NOMO-1 (cell line): ENCODE data around the gene EGR4.

Source experiments
- DNase-seq, 2 experiments: peaks; one replicate each; lab custom pipeline; 2025; ENCODE audit not compliant: unreplicated experiment in 2 of 2; lab: John Stamatoyannopoulos, UW

EGR4 gene

GRCh38 chr2:73293534-73294171 lies at the start of gene EGR4:
Gene EGR4 (minus strand): TSS chr2:73293548. CDS start chr2:73293317, 231 bp downstream.
- DNase-seq, result peak; percentile 48 to 61

DNA sequence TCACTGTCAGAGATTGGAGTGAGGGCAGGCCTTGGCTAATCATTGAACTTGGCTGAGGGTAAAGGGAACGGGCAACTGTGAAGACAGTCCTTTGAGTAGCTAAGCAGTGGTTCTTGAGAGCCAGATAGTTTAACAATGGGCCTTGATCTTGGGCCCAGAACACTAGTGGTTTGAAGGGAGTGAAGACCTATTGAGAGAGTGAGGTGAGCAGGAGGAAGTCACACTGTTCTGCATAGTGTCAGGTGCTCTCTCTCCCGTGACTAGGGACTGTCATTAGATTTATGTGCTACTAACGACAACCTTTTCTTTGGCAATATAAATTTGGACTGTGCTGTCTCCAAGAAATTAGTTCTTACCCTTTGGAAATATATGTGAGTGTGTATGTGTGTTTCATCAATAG lies 47.7 kb upstream of the EGR4 start:
- no peak for DNase-seq

- DNase-seq, result no peak
Observed at GRCh38 chr2:73339201-73339600, 45.9 kb upstream of the EGR4 start.

DNA sequence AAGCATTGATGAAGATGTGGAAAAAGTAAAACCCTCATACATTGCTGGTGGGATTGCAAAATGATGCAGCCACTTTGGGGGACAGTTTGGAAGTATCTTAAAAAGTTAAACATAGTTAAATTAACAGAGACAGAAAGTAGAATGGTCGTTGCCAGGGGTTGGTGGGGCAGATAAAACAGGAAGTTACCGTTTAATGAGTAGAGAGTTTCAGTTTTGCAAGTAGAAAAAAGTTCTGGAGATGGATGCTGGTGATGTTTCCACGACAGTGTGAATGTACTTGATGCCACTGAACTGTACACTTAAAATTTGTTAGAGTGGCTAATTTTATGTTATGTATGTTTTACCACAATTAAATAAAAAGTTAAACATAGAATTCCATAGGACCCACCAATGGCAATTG lies 44.5 kb upstream of the EGR4 start:
- peak; percentile 42 to 67 for DNase-seq

DNA sequence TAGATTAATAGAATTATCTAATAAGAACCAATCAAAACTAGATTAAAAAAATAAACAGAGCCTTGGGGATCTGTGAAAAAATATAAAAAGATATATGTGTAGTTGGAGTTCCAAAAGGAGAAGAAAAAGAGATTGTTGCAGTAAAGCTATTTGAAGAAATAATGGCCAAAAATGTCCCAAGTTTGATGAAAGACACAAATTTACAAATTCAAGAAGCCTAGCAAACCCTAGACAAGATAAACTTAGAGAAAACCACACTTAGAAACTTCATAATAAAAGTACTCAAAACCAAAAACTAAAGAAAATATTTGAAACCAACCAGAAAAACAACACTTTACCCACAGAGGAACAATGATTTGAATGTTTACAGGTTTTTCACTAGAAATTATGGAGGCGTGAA lies 41.3 kb upstream of the EGR4 start:
- DNase-seq, result no peak

DNA sequence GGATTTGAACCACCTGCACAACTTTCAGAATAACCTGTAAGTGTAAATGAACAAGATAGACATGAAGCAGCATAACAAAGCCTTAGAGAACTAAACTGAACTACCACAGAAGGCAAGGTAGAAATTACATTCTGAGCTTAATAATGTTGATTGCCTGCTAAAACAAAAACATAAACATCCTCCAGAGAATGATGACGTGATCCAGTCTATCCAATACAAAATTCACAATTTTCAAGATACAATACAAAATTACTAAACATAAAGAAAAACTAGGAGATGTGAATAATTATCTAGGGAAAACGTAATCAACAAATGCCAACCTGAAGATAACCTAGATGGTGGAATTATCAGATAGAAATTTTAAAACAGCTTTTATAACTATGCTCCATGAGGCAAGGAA lies 40.7 kb upstream of the EGR4 start:
- no peak for DNase-seq

- DNase-seq, result no peak
Observed at GRCh38 chr2:73333564-73333963, 40.2 kb upstream of the EGR4 start.

DNA sequence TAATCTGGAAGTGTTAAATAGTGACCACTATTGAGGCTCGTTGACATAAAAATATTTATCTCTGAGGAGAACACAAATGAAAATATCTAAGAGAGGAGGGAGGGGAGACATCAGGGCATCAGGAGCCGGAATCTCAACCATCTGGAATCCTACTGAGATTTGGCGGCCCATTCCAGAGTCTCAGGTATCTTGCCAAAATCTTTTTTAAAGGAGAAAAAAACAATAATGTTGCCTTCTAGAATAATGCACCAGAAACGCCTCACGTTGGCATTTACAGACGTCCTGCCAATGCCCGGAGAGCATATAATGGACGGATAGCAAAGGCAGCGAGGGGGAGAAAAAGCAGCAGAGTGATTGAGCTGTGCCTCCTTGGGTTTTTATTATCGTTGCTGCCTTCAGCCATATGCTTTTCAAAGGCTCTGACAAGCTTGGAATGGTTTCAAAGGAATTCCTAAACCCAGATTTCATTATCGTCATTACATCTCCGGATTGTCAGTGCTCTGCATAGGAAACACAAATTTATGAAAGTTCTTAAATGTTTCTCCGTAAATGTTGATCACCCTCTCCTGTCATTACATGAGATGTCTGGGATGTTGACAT lies 30.9 kb upstream of the EGR4 start:
- no peak for DNase-seq

GRCh38 chr2:73323551-73323950 lies 30.2 kb upstream of the EGR4 start:
- no peak for DNase-seq

GRCh38 chr2:73314441-73314840 lies 21.1 kb upstream of the EGR4 start:
- DNase-seq, result no peak

DNA sequence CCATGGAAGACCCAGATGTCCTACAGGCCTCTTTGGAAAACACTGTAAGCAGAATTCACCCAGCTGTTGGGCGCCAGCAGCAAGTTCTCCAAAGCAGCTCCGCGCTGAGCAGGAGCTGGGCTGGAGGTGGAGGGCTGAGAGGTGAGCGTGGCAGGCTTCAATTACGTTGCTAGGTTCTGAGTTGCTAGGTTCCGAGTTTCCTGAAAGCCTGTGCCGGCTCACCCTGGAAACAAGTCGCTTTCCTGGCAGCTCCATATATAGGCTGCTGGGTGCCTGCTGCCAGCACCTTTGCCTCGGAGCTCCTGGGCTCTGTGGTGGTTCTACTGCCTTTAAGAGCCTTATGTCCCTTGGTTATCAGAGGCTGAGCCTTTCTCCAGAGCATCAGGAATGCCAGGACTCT lies 14.4 kb upstream of the EGR4 start:
- DNase-seq, result no peak

- no peak for DNase-seq
Observed at GRCh38 chr2:73301636-73302035, 8.3 kb upstream of the EGR4 start.

- no peak for DNase-seq
Observed at GRCh38 chr2:73300926-73301325, 7.6 kb upstream of the EGR4 start.

- DNase-seq, result no peak
Observed at GRCh38 chr2:73297586-73297985, 4.2 kb upstream of the EGR4 start.

DNA sequence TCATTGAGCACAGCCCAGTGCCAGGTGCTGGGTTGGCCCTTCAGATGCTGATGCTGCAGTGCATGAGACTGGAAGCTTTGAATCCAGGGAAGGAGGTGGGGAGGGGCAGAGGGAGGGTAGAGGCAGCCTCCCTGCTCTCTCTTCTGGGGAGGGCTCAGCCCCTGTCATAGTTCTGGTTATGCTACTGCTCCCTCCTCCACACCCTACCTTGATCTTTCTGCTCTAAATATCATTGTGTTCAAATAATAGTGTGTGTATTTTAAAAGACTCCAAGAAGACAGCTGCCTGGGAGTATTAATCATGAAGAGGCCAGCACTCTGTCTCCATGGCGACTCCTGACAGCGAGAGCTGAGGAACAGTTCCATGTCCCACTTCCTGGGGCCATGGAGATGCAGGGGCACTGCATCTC lies 3.8 kb upstream of the EGR4 start:
- DNase-seq, result no peak

DNA sequence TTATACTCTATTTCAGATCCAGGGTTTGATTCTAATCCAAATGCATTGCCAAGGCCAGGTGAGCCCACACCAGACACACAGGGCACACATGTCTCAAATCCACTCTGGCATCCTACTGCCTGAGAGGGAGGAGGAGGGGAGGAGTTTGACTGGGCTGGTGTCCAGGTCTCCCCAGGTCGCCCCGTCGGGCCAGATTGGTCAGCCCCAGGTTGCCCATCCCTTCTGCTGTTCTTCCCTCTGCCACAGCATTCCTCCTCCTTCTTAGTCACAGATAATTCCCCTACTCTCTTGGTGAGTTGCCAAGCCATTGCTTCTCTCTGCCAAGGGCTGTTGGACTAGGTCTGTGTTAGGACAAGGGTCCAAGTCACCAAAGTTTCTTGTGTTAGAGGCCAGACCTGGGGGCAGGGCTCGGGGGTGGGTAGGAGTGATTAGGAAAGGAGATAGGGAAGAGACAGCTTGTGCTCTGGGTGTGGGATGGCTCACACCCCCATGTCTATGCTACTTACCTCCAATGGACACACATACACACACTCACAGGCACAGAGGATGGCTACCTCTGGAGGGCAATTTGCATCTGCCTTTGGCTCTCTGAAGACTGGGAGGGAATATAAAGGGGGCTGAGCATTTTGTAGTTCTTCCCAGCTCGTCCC lies 2.5 kb upstream of the EGR4 start:
- DNase-seq, result no peak

DNA sequence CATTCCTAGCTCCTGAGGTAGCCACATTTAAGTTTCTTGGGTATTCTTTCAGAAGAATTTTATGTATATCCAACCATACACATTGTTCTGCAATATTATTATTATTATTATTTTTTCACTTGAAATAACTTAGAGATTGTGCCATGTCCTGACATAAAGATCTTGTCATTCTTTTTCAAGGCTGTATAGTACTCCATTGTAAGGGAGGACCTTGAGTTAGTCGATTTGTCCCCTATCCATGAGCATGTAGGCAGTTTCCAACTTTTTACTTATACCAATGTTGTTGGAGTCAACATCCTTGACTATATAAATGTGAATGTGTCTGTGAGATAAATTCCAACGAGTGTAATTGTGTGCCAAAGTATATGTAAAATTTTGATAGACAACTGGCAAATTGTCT lies 891 bp upstream of the EGR4 start:
- DNase-seq, result no peak

DNA sequence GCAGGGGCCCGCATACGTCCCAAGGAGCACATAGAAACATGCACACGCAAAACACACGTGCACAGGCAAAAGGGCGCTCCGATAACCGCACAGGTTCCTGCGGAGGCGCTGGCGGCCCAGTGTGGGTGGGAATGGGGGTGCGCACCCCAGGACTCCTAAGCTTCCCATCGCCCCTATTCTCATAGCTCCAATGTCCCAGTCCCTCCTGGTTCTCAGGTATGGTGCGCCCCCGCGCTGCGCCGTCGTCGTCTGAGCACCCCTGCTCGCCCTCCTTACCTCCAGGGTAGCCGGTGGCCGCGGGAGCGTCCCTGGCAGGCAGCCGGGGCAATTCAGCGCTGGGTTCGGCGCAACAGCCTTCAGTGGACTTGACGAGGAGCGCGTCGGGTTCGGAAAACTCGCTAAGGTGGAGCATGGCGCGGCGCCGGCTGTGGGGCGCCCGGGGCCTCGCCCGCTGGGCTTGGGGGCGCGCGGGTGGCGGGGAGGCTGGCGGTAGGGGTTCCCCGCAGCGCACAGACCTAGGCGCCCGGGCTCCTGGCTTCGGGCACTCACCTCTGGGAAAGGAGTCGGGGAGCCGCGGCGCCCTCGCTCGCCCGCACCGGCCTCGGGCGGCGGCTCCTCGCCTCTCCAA lies 328 bp downstream of the EGR4 start:
- DNase-seq, result no peak

- no peak for DNase-seq
Observed at GRCh38 chr2:73292316-73292905, 937 bp downstream of the EGR4 start.

- DNase-seq, result no peak
Observed at GRCh38 chr2:73291461-73292315, 1.7 kb downstream of the EGR4 start.

GRCh38 chr2:73291093-73291460 lies 2.3 kb downstream of the EGR4 start:
- peak; percentile 45 to 81 for DNase-seq
